Stimulated activated CD4-positive, alpha-beta T cell treated with anti-CD3 and anti-CD28 coated beads, Interleukin-12 subunit alpha, Interleukin-12 subunit beta, amount 100 ng/mL, for 4 hours (primary cell): ENCODE measurements around the gene RBBP8NL.

Experiments
- DNase-seq: peaks from one replicate; pipeline ENCODE4 v3.0.0-alpha.2; 2020

Gene RBBP8NL

GRCh38 chr20:62419759-62420158, 7.6 kb downstream of the RBBP8NL start:
- no peak for DNase-seq

DNA sequence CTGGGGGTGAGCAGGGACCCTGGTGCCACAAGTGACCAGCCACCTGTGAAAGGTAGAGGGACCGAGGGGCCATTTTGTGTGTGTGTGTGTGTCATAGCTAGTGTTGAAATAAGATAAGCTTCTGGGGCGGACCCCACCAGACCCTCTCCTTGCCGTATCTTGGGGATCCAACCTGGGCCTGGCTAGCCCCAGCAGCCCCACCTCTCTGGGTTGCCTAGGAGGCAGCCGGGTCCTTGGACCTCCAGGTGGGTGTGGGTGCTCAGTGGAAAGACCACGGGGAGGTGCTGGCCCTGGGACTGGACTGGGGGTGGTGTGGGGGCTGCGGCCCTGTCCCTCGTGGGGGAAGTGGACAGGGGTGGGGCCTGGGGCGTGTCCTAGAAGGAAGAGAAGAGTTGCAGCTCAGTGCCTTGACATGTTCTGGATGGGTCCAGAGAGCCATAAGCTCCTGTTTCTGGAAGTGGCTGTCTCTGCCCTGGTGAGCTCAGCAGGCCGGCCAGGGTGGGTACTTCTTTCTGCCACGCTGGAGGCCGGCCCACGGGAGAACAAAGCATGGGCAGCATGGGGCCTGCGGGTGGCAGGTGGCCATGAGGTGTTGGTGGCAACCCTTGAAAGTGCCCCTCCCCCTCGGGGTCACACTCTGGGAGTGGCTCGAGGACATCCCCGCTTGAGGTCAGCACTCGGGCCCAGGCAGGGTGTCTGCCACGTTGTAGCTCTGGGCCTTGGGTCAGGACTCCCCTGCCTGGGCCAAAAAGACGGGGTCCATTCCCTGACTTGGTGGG, 8.4 kb downstream of the RBBP8NL start:
- DNase-seq, result no peak

DNA sequence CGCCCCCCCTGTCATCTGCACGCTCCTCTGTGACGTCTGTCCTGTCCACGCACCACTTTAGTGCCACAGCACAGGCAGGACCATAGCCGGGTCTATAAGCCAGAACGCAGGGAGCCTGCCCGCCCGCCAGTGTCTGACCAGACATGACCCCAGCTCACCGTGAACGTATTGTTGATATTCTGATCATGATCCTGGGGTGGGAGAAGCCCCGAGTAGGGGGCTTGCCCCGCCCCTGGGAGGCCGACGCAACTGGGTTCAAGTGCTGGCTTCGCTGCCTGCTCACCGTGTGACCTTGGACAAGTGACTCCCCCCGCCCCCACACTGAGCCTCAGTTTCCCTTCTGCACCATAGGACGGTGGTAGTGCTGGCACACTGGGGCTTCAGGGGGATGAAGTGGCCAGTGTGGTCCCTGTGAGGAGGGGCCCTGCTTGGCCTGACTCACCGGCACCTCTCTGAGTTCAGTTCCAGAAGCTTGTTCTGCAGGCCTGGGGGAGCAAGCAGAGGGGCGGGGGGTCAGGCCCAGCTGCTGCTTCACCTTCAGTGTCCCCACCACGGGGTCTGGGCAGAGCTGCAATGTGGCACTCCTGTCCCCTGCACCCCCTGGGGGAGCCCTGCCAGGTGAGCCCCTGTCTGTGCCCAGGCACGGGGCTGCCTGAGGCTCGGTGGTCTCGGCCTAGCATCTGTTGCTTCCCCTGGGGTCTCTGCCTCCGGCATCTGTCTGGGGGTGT, 9.2 kb downstream of the RBBP8NL start:
- no peak for DNase-seq

GRCh38 chr20:62416651-62417637, 10.4 kb downstream of the RBBP8NL start:
- DNase-seq, result no peak

- DNase-seq, result no peak
Measured at GRCh38 chr20:62415354-62416111, 11.8 kb downstream of the RBBP8NL start.

- no peak for DNase-seq
Measured at GRCh38 chr20:62413896-62414481, 13.3 kb downstream of the RBBP8NL start.

- DNase-seq, result no peak
Measured at GRCh38 chr20:62413025-62413570, 14.2 kb downstream of the RBBP8NL start.

GRCh38 chr20:62412194-62413024, 14.9 kb downstream of the RBBP8NL start:
- no peak for DNase-seq

DNA sequence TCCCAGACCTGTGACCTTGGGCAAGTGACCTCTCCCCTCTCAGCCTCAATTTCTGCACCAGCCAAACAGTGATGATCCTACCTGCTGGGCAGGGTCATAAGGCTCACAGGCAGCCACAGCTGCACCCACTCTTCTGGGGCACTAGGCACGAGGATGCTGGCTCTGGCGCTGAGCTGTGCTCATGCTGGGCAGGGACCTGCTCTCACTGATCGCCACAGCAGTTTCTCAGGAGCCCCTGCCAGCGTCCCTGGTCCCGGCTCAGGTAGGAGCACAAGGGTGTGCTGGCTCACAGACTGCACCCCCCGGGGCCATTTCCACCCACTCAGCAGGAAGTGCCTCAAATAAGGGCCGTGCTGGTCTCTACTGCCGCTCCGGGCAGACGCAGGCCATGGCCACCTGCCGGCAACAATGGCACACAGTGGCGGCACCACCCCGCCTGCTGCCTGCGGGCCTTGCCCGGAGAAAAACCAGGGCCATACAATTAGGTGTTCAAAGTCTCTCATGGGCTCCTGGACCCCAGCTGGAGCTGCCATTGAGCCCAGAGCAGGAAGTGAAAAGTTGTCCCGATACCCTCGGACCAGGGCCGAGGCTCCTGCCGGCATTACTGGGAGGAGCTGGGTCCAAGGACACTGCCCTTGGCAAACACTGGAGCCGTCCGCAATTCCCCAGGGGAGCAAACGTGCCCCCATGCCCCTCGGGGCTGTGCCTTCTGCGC, 15.7 kb downstream of the RBBP8NL start:
- DNase-seq, result no peak

- no peak for DNase-seq
Measured at GRCh38 chr20:62410746-62411478, 16.4 kb downstream of the RBBP8NL start.

DNA sequence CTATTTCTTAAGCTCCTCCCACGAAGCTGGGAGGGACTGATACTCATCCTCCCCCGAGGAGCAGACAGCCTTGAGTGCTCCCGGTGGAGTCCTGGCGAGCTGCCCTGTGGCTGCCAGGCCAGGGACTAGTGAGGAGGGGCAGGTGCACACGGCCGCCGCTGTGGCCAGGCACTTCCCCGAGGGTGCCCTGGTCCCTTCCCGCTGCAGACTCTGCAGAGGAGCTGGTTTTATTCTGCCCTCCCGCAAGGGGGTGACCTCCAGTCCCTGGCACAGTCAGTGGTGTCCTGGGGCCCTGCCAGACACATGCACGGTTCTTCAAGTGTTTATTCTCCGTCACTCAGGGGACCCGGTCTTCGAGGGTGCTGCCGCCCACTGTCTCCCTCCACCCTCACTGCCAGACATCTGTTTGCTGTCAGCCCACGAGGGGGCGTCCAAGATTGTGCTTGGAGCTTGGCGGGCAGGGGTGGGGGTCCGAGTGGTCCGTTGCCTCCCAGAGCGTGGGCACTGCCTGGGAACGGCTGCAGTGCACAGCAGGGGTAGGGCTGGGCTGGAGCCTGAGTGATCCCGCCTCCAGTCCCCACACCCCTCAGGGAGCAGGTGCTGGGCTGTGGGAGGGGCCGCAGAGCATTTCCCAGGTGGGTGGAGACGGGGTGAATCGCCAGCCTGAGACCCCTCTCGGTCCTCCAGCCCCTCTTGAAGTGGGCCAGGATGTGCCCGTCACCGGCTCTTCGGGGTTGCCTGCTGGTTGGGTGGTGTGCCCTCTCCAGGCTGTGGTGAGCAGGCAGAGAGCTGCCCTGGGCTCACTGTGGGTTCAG, 17.2 kb downstream of the RBBP8NL start:
- DNase-seq, result no peak

GRCh38 chr20:62409086-62409853, 18.1 kb downstream of the RBBP8NL start:
- no peak for DNase-seq

GRCh38 chr20:62408640-62409039, 18.7 kb downstream of the RBBP8NL start:
- DNase-seq, result no peak

- no peak for DNase-seq
Measured at GRCh38 chr20:62408055-62408454, 19.3 kb downstream of the RBBP8NL start.

GRCh38 chr20:62407221-62407992, 19.9 kb downstream of the RBBP8NL start, which contains the start of gene CABLES2:
Gene CABLES2 (minus strand): TSS chr20:62407285. CDS start chr20:62407276, 9 bp downstream.
- peak; percentile 86 for DNase-seq

DNA sequence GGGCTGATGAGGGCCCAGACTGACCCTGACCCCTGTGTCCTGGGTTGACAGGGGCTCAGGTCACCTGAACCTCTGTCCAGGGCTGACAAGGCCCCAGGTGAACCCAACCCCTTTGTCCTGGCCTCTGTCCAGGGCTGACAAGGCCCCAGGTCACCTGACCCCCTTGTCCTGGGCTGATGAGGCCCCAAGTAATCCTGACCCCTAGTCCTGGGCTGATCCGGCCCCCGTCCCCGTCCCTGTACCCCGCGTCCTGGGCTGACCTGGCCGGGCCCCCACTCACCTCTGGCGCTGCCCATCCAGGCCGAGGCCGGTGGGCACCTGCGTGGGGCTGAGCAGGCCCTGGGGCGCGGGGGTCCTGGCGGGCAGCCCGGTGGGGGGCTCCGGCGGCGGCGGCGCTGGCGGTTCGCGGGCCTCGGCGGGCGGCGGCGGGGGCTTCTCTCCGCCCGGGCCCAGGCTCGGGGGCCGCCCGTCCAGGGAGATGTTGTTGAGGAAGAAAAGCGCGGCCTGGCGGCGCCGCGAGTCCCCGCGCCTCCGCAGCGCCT, 20.6 kb downstream of the RBBP8NL start:
- no peak for DNase-seq
